Measurements from ENCODE around the gene MYBBP1A. TPM values are rescaled to one million over a fixed set of nuclear protein-coding genes. Genes with fewer than 3 reads are reported as not detected.

The MYBBP1A gene
- total and polyA plus RNA-seq, 7 donors, result 28.5 to 63.2 (median 41.0) TPM

GRCh38 chr17:4560421-4560820 is 5.2 kb upstream of the MYBBP1A start, which contains the start of gene GGT6:
GGT6 (minus strand) TSS chr17:4560577; CDS start chr17:4560521, 56 bp downstream.
- H3K36me3 ChIP-seq (ENCODE audit: insufficient read depth in 1 of 2, low read depth in 1 of 2), result no peaks in the 10 kb centered on the region
- H3K9me3 ChIP-seq, result no peaks in the 10 kb centered on the region
- H3K4me1 ChIP-seq, result peaks cover 7% of the 10 kb centered on the region
- no peak for ATAC-seq
- DNase-seq, result peak in 1 of 2 donors; percentile 45
- no peak within 1 kb of the TSS for H3K4me3 ChIP-seq
- no peak within 1 kb of the TSS for H3K27ac ChIP-seq
- intact Hi-C loops (cut with DNase I), result loop anchor here in 1 of 2 donors (10.0 kb wide), 1 partner anchor 344 kb away; the partner anchor contains the start of gene CHRNE
- TF ChIP-seq CTCF (IDR thresholded peaks at IDR 0.05), result no peak
- WGBS, 3 donors, result 79 to 84% (median 81%) methylated on average over 12 of the region's 12 CpGs
- no peaks in the 10 kb centered on the region for H3K27me3 ChIP-seq (ENCODE audit: insufficient read depth in 3 of 3, low read length in 2 of 3)

- Histone ChIP-seq H3K9me3 (no peaks in the 10 kb centered on the region), H3K36me3 (ENCODE audit: insufficient read depth in 1 of 2, low read depth in 1 of 2) (no peaks in the 10 kb centered on the region), H3K27me3 (ENCODE audit: insufficient read depth in 3 of 3, low read length in 2 of 3) (no peaks in the 10 kb centered on the region), H3K27ac (no peak overlapping the region), H3K4me1 (peaks cover 5% of the 10 kb centered on the region), H3K4me3 (no peak overlapping the region)
- ATAC-seq, result no peak
- no peak for TF ChIP-seq CTCF (IDR thresholded peaks at IDR 0.05)
- WGBS, 3 donors, result 92 to 98% (median 96%) methylated on average over 5 of the region's 5 CpGs
- peak in 1 of 2 donors; percentile 30 for DNase-seq
- intact Hi-C loops (cut with DNase I), result loop anchor here in 1 of 2 donors (10.0 kb wide), 1 partner anchor 345 kb away; the partner anchor contains the start of gene CHRNE
Measured at GRCh38 chr17:4559966-4560365, 4.8 kb upstream of the MYBBP1A start.

- no peak for TF ChIP-seq CTCF (IDR thresholded peaks at IDR 0.05)
- peak in 1 of 2 donors; percentile 53 for DNase-seq
Measured at GRCh38 chr17:4559139-4559791, 4.1 kb upstream of the MYBBP1A start.

GRCh38 chr17:4558347-4558971 is 3.3 kb upstream of the MYBBP1A start:
- intact Hi-C loops (cut with DNase I), result no loop called here
- WGBS, 3 donors, result 87 to 92% (median 89%) methylated on average over 24 of the region's 24 CpGs
- no peaks in the 10 kb centered on the region for H3K9me3 ChIP-seq
- TF ChIP-seq CTCF (IDR thresholded peaks at IDR 0.05), result no peak
- ATAC-seq (no peak), DNase-seq (peak in 1 of 2 donors; percentile 44)
- no peak overlapping the region for H3K4me3 ChIP-seq
- H3K4me1 ChIP-seq, result peaks cover 14% of the 10 kb centered on the region
- H3K27ac ChIP-seq, result no peak overlapping the region
- H3K27me3 ChIP-seq (ENCODE audit: insufficient read depth in 3 of 3, low read length in 2 of 3), result no peaks in the 10 kb centered on the region
- peaks cover 0 to 7% of the 10 kb centered on the region in 2 donors for H3K36me3 ChIP-seq (ENCODE audit: insufficient read depth in 1 of 2, low read depth in 1 of 2)

More at GRCh38 chr17:4559139-4559791, 4.1 kb upstream of the MYBBP1A start:
- no peak for ATAC-seq
- WGBS, 3 donors, result 69 to 75% (median 74%) methylated on average over 16 to 17 of the region's 17 CpGs
- Histone ChIP-seq H3K4me3 (no peak overlapping the region), H3K27me3 (ENCODE audit: insufficient read depth in 3 of 3, low read length in 2 of 3) (no peaks in the 10 kb centered on the region), H3K36me3 (ENCODE audit: insufficient read depth in 1 of 2, low read depth in 1 of 2) (no peaks in the 10 kb centered on the region), H3K9me3 (no peaks in the 10 kb centered on the region), H3K27ac (no peak overlapping the region), H3K4me1 (peaks cover 10% of the 10 kb centered on the region)
- intact Hi-C loops (cut with DNase I), result no loop called here

Measured in psoas muscle (tissue), 8 donors.